ENCODE results near the gene FFAR3.

FFAR3 gene

DNA sequence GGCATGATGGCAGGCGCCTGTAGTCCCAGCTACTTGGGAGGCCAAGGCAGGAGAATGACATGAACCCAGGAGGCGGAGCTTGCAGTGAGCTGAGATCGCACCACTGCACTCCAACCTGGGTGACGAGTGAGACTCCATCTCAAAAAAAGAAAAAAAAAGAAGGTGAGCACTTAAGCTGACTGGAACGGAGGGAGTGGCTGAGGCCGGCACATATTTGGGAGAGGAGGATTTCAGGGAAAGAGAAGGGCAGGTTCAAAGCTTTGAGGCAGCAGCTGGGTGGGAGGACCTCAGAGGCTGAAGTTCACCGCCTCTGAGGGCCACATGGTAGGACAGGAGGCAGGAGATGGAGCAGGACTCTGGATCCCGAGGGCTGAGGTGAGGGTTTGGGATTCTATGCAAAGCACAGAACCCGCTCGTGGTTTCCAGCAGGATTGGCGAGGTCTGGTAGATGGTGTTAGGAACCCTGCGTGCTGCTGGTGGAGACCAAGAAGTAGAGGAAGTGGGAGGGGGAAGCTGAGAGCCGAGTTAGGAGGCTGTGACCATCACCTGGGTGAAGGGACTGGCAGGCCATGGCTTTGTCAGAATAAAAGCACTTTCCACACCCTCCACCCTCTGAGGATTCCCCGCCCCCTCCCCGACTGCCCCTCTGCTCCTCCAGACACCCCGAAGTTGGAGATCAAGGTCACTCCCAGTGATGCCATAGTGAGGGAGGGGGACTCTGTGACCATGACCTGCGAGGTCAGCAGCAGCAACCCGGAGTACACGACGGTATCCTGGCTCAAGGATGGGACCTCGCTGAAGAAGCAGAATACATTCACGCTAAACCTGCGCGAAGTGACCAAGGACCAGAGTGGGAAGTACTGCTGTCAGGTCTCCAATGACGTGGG lies 20.9 kb upstream of the FFAR3 start:
- Mint-ChIP-seq H3K4me3 (no peak overlapping the region), H3K27me3 (peaks cover 43% of the 10 kb centered on the region), H3K36me3 (ENCODE audit: low read depth) (no peaks in the 10 kb centered on the region), H3K4me1 (ENCODE audit: low read depth) (peaks cover 24% of the 10 kb centered on the region), H3K9me3 (no peaks in the 10 kb centered on the region), H3K27ac (no peak overlapping the region)
- intact Hi-C loops (cut with micrococcal nuclease) = no loop called here

DNA sequence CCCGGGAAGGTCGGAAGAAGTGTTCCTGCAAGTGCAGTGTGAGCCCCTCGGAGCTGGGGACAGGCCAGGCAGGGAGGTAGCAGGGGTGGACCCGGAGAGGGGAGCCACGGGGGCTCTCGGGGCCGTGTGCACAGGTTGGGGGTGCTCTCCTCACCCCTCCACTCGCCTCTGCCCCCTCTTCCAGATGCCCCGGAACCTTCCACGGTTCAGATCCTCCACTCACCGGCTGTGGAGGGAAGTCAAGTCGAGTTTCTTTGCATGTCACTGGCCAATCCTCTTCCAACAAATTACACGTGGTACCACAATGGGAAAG lies 20.3 kb upstream of the FFAR3 start:
- H3K27me3 Mint-ChIP-seq = peaks cover 42% of the 10 kb centered on the region
- H3K4me1 Mint-ChIP-seq (ENCODE audit: low read depth) = peaks cover 27% of the 10 kb centered on the region
- intact Hi-C loops (cut with micrococcal nuclease) = no loop called here
- H3K27ac Mint-ChIP-seq = no peak overlapping the region
- no peaks in the 10 kb centered on the region for H3K36me3 Mint-ChIP-seq (ENCODE audit: low read depth)
- no peak overlapping the region for H3K4me3 Mint-ChIP-seq
- H3K9me3 Mint-ChIP-seq = no peaks in the 10 kb centered on the region

DNA sequence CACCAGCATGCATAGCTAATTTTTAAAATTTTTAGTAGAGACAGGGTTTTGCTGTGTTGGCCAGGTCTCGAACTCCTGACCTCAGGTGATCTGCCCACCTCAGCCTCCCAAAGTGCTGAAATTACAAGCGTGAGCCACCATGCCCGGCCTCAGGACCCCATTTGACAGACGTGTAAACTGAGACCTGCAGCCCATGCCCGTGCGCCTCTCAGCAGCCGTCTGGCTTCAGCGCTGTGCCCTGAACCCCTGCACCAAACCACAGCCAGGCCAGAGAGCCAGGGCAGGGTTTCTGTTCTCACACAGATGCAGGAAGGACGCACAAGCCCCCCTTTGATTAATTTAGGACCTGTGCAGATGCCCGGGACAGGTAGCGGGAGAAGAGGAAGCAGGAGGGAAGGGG lies 17.8 kb upstream of the FFAR3 start:
- Mint-ChIP-seq H3K27ac (peak overlapping the region; percentile 52), H3K36me3 (ENCODE audit: low read depth) (no peaks in the 10 kb centered on the region), H3K4me3 (no peak overlapping the region), H3K27me3 (peaks cover 39% of the 10 kb centered on the region), H3K4me1 (ENCODE audit: low read depth) (peaks cover 29% of the 10 kb centered on the region), H3K9me3 (no peaks in the 10 kb centered on the region)
- intact Hi-C loops (cut with micrococcal nuclease) = no loop called here

DNA sequence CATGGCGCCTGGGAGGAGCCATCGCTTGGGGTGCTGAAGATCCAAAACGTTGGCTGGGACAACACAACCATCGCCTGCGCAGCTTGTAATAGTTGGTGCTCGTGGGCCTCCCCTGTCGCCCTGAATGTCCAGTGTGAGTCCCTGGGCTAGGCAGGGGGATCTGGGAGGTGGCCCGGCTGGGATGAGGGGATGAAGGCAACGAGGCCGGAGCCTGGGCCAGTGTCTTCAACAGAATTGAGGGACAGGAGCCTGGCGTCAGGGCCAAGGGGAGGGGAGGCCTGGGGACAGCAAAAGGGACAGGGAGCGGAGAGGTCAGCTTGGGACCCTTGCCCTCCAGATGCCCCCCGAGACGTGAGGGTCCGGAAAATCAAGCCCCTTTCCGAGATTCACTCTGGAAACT lies 17.3 kb upstream of the FFAR3 start:
- intact Hi-C loops (cut with micrococcal nuclease) = no loop called here
- Mint-ChIP-seq H3K27me3 (peaks cover 40% of the 10 kb centered on the region), H3K36me3 (ENCODE audit: low read depth) (no peaks in the 10 kb centered on the region)

DNA sequence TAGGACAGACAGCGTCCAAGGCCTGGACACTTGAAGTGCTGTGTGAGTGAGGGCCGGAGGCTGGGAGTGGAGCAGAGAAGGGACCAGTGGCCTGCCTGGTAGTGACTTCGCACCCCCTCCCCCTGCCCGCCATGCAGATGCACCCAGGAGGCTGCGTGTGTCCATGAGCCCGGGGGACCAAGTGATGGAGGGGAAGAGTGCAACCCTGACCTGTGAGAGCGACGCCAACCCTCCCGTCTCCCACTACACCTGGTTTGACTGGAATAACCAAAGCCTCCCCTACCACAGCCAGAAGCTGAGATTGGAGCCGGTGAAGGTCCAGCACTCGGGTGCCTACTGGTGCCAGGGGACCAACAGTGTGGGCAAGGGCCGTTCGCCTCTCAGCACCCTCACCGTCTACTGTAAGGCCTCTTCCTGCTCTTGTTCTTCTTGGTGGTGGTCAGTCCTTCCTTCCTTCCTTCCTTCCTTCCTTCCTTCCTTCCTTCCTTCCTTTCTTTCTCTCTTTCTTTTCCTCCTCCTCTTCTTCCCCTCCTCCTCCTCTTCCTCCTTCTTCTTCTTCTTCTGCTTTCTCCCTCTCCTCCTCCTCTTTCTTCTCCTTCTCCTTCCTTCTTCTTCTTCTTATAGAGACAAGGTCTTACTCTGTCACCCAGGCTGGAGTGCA lies 16.6 kb upstream of the FFAR3 start:
- H3K36me3 Mint-ChIP-seq (ENCODE audit: low read depth) = no peaks in the 10 kb centered on the region
- peaks cover 42% of the 10 kb centered on the region for H3K4me1 Mint-ChIP-seq (ENCODE audit: low read depth)
- no peaks in the 10 kb centered on the region for H3K9me3 Mint-ChIP-seq
- peak overlapping the region; percentile 7 for H3K27ac Mint-ChIP-seq
- H3K27me3 Mint-ChIP-seq = peaks cover 43% of the 10 kb centered on the region
- H3K4me3 Mint-ChIP-seq = no peak overlapping the region
- intact Hi-C loops (cut with micrococcal nuclease) = no loop called here

More for the DNA sequence above, 17.3 kb upstream of the FFAR3 start:
- H3K4me3 Mint-ChIP-seq = no peak overlapping the region
- peaks cover 35% of the 10 kb centered on the region for H3K4me1 Mint-ChIP-seq (ENCODE audit: low read depth)
- H3K27ac Mint-ChIP-seq = peak overlapping the region; percentile 52
- no peaks in the 10 kb centered on the region for H3K9me3 Mint-ChIP-seq

DNA sequence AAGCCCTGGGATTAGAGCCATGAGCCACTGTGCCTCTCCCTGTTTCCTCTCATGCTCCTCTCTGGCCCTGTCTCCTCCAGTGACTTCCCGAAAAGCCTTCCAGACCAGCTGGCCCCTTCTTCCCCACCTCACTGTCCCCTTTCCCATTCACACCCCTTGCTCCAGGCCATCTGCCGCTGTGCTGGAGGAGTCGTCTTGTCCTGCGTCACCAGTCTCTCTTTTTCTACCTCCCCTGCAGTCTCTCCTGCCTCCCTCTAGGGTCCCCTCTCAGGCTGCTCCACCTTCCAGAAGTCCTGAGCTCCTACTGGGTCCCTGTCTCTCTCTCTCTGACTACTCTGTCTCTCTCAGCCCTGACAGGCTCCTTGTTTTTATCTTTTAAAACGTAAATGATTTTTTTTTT lies 15.8 kb upstream of the FFAR3 start:
- peaks cover 43% of the 10 kb centered on the region for H3K4me1 Mint-ChIP-seq (ENCODE audit: low read depth)
- peak overlapping the region; percentile 7 for H3K27ac Mint-ChIP-seq
- H3K4me3 Mint-ChIP-seq = no peak overlapping the region
- H3K36me3 Mint-ChIP-seq (ENCODE audit: low read depth) = no peaks in the 10 kb centered on the region
- intact Hi-C loops (cut with micrococcal nuclease) = no loop called here
- H3K9me3 Mint-ChIP-seq = no peaks in the 10 kb centered on the region
- peaks cover 42% of the 10 kb centered on the region for H3K27me3 Mint-ChIP-seq

- Mint-ChIP-seq H3K9me3 (no peaks in the 10 kb centered on the region), H3K27ac (no peak overlapping the region), H3K27me3 (peaks cover 39% of the 10 kb centered on the region), H3K4me1 (ENCODE audit: low read depth) (peaks cover 57% of the 10 kb centered on the region), H3K4me3 (no peak overlapping the region), H3K36me3 (ENCODE audit: low read depth) (no peaks in the 10 kb centered on the region)
- intact Hi-C loops (cut with micrococcal nuclease) = loop anchor here (5.0 kb wide), 2 partner anchors 62 to 77 kb away; partner anchors contain the start of genes HAMP and USF2
Measured at GRCh38 chr19:35344511-35345031, 13.7 kb upstream of the FFAR3 start.

DNA sequence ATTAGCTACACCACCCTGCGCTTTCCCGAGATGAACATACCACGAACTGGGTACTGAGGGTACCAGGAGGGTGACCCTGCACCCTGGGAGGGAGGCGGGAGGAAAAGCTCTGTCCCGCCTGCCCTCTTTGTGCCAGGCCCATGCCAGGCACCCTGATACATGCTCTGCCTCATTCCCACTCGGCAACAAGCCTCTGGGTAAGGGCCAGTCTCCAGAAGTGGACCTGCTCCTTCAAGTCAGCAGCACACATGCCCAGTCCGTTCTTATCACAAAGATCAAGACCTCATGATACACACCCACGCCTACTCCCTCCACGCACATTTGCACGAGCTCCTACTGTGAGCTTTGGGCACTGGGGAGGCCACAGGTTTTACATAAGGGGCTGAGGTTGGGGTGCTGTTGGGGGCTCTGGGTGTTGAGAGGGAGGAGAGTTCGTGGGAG lies 12.6 kb upstream of the FFAR3 start:
- no peaks in the 10 kb centered on the region for H3K36me3 Mint-ChIP-seq (ENCODE audit: low read depth)
- peaks cover 67% of the 10 kb centered on the region for H3K4me1 Mint-ChIP-seq (ENCODE audit: low read depth)
- no peak overlapping the region for H3K4me3 Mint-ChIP-seq
- H3K27ac Mint-ChIP-seq = peak overlapping the region; percentile 93
- no peaks in the 10 kb centered on the region for H3K9me3 Mint-ChIP-seq
- intact Hi-C loops (cut with micrococcal nuclease) = loop anchor here (5.0 kb wide), 2 partner anchors 63 to 78 kb away; partner anchors contain the start of genes HAMP and USF2
- H3K27me3 Mint-ChIP-seq = peaks cover 46% of the 10 kb centered on the region

DNA sequence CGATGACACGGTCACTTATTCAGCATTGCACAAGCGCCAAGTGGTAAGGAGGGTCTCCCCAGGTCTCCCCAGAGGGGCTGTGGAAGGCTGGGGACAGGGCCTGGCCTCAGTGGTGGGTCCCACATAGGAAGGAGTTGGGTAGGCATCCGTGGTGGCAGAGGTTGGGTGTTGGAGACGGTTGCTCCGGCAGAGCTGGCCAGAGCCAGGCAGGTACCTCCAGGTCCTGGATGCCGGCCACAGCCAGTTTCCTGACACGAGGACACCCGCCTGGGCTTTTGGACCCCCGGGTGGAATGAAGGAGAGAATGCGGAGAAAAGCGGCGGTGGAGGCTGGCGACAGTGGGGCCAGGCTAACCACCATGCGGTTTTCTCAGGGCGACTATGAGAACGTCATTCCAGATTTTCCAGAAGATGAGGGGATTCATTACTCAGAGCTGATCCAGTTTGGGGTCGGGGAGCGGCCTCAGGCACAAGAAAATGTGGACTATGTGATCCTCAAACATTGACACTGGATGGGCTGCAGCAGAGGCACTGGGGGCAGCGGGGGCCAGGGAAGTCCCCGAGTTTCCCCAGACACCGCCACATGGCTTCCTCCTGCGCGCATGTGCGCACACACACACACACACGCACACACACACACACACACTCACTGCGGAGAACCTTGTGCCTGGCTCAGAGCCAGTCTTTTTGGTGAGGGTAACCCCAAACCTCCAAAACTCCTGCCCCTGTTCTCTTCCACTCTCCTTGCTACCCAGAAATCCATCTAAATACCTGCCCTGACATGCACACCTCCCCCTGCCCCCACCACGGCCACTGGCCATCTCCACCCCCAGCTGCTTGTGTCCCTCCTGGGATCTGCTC lies 11.8 kb upstream of the FFAR3 start:
- intact Hi-C loops (cut with micrococcal nuclease) = loop anchor here (5.0 kb wide), 2 partner anchors 64 to 79 kb away; partner anchors contain the start of genes HAMP and USF2
- Mint-ChIP-seq H3K27ac (peak overlapping the region; percentile 93), H3K36me3 (ENCODE audit: low read depth) (no peaks in the 10 kb centered on the region), H3K27me3 (peaks cover 49% of the 10 kb centered on the region), H3K9me3 (no peaks in the 10 kb centered on the region), H3K4me3 (peak overlapping the region; percentile 7), H3K4me1 (ENCODE audit: low read depth) (peaks cover 66% of the 10 kb centered on the region)

DNA sequence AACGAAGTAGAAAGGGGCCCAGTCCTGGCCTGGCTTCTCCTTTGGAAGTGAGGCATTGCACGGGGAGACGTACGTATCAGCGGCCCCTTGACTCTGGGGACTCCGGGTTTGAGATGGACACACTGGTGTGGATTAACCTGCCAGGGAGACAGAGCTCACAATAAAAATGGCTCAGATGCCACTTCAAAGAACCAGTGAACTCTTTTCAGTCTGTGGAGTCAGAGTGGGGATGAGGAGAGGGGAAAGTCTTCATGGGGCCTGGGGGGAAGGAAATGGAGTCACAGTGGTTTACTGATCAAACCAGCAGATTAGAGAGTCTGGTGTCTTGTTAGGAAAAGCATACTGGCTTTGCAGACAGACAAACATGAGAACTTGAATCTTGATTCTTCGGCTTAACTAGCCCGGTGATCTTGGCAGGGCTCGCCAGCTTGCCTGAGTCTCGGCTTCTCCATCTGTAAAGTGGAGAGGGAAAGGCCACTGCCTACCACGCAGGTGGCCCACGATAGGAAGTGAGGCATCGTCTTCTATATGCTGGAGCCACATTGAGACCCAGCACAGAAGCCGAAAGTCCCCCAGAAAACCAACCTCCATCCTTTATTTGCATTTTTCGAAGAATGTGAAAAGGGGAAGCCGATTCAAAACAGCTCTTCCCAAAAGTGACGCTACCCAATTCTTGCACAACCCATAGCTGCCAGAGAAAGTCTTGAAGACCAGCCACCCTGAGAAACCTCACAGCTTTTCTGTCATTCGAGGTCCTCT lies 10.9 kb upstream of the FFAR3 start, which contains the start of gene FFAR1:
Gene FFAR1 (plus strand): TSS at position 732 of the 759 bp plus-strand sequence. CDS start 3,650 bp downstream, outside the sequence.
- Mint-ChIP-seq H3K4me1 (ENCODE audit: low read depth) (peaks cover 57% of the 10 kb centered on the region), H3K27ac (peak within 1 kb of the TSS; percentile 93), H3K27me3 (peaks cover 55% of the 10 kb centered on the region), H3K4me3 (peak within 1 kb of the TSS; percentile 3), H3K9me3 (no peaks in the 10 kb centered on the region), H3K36me3 (ENCODE audit: low read depth) (no peaks in the 10 kb centered on the region)
- intact Hi-C loops (cut with micrococcal nuclease) = loop anchor here (5.0 kb wide), 2 partner anchors 65 to 80 kb away; partner anchors contain the start of genes HAMP and USF2

DNA sequence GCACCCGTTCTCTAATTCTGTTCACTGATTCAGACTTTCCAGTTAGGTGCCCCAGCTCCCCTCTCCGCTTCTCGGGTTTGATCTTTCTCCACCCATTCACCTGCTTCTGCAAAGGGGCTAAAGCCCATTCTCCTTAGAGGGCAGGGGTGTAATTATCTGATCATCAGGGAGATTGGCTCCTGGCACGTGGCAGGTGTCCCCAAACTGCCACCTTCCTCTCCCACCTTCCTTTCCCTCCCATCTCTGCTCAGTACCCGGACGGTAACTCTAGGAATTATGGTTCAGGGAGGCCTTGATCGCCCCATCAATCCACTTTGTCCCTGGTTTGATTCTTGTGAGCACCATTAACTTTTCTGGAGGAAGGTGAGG lies 10.3 kb upstream of the FFAR3 start:
- H3K9me3 Mint-ChIP-seq = no peaks in the 10 kb centered on the region
- H3K27me3 Mint-ChIP-seq = peaks cover 51% of the 10 kb centered on the region
- H3K4me3 Mint-ChIP-seq = no peak overlapping the region
- no peaks in the 10 kb centered on the region for H3K36me3 Mint-ChIP-seq (ENCODE audit: low read depth)
- peak overlapping the region; percentile 93 for H3K27ac Mint-ChIP-seq
- peaks cover 60% of the 10 kb centered on the region for H3K4me1 Mint-ChIP-seq (ENCODE audit: low read depth)
- intact Hi-C loops (cut with micrococcal nuclease) = loop anchor here (5.0 kb wide), 2 partner anchors 66 to 81 kb away; partner anchors contain the start of genes HAMP and USF2

GRCh38 chr19:35348911-35349611 lies 9.2 kb upstream of the FFAR3 start:
- H3K9me3 Mint-ChIP-seq = no peaks in the 10 kb centered on the region
- peaks cover 50% of the 10 kb centered on the region for H3K27me3 Mint-ChIP-seq
- intact Hi-C loops (cut with micrococcal nuclease) = loop anchor here (5.0 kb wide), 2 partner anchors 67 to 82 kb away; partner anchors contain the start of genes HAMP and USF2
- peaks cover 61% of the 10 kb centered on the region for H3K4me1 Mint-ChIP-seq (ENCODE audit: low read depth)
- H3K27ac Mint-ChIP-seq = peak overlapping the region; percentile 45
- H3K4me3 Mint-ChIP-seq = no peak overlapping the region
- H3K36me3 Mint-ChIP-seq (ENCODE audit: low read depth) = no peaks in the 10 kb centered on the region

All from dendritic cell treated with granulocyte-macrophage colony-stimulating factor and Interleukin-4, amounts not matched to agents 40 ng/mL and 50 ng/mL, for 4 days (primary cell).